RWPE1 (cell line): ENCODE data around the gene CYP4V2.

ENCODE experiments used
- CTCF ChIA-PET: fragments of 350-600 bp; sonication (Branson Sonifier 250); formaldehyde crosslinking; extraction: SDS; loops from one replicate; lab custom pipeline; 2021; lab: Yijun Ruan, JAX
- POLR2A ChIA-PET: fragments of 400-600 bp; formaldehyde crosslinking; extraction: SDS; loops from one replicate; lab custom pipeline; 2020; ENCODE audit warnings: antibody characterized with exemption; ENCODE audit not compliant: low non-redundant PET; lab: Yijun Ruan, JAX
- DNase-seq: peaks from one replicate; pipeline ENCODE4 v3.0.0; 2012; ENCODE audit warnings: low spot score
- H3K27ac ChIP-seq: fragments of 450-650 bp; 2 replicates; pipeline ENCODE4 v1.5.1; 2017
- TF ChIP-seq, protein P1 (sequence below): fragments of 450-650 bp; conservative IDR thresholded peaks from 2 replicates; pipeline ENCODE4 v1.5.1; 2017; ENCODE audit warnings: low read depth, mild to moderate bottlenecking

CYP4V2 gene

DNA sequence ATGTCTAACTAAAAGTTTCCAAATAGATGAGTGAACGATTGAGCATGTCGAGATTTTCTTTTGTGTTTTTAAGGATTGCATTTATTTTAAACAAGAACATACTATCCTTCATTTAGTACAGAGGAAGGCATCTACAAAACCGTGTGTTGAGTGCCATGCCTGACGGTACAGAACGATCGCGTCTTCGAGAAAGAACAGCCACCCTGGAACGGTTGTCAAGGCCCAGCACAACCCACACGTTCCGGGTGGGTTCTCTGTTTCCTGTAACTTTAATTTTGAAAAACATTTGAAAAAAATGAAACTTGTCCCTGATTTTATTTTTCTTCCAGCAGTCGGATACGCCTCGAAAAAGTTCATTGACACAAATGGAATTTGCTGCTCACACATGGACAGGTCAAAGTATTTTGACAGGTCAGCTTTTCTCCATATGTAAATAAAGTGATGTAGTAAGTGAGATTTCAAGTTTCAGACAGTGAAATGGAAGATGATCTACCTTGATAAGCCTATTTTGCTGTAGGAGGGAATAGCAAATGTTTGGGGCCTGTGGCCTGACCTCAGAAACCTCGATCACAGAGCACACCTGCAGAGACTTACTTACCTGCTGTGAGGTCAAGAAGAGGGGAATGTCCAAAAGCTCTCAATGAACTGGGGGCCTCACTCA, 24.4 kb upstream of the CYP4V2 start:
- ChIA-PET POLR2A (no interaction called here), CTCF (no interaction called here)
- DNase-seq: no peak
- TF ChIP-seq, protein P1, sequence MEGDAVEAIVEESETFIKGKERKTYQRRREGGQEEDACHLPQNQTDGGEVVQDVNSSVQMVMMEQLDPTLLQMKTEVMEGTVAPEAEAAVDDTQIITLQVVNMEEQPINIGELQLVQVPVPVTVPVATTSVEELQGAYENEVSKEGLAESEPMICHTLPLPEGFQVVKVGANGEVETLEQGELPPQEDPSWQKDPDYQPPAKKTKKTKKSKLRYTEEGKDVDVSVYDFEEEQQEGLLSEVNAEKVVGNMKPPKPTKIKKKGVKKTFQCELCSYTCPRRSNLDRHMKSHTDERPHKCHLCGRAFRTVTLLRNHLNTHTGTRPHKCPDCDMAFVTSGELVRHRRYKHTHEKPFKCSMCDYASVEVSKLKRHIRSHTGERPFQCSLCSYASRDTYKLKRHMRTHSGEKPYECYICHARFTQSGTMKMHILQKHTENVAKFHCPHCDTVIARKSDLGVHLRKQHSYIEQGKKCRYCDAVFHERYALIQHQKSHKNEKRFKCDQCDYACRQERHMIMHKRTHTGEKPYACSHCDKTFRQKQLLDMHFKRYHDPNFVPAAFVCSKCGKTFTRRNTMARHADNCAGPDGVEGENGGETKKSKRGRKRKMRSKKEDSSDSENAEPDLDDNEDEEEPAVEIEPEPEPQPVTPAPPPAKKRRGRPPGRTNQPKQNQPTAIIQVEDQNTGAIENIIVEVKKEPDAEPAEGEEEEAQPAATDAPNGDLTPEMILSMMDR: no peak
- H3K27ac ChIP-seq: no peak overlapping the region

DNA sequence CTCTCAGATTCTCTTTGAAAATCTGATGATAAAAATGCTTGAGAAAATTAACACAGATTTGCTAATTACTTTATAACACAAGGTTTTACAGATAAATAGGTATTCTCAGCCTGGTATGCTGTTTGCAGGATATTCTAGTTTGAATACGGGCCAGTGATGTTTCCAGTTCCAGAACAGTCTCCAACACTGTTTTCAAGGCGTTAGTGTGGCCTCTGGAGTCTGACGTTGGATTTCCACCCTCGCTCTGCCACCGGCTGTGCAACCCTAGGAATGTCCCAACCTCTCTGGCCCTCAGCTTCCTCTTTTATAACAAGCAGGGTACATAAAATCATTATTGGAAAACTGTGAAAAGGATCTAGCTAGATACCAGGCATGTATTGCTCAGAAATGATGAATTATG, 23.8 kb upstream of the CYP4V2 start:
- DNase-seq: no peak
- POLR2A ChIA-PET: no interaction called here
- TF ChIP-seq, protein P1: no peak
- CTCF ChIA-PET: no interaction called here
- no peak overlapping the region for H3K27ac ChIP-seq

DNA sequence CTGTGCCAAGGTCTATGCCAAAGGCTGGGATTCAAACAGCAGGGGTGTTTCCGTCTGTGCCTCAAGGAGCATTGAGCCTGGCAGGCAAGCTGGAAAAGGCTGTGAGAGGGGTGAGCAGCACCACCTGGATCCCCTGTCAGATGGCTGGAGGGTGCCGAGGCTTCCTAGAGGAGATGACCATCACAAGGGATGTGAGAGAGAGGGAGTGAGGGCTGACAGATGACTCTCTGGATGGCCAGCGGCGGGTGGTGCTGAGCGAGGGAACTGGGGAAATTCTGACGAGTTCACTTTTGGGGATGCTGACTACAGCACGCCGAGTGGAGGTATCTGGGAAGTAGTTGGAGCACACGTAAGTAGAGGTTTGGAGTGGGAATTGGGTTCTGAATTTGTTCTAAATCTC, 22.6 kb upstream of the CYP4V2 start:
- no peak overlapping the region for H3K27ac ChIP-seq
- DNase-seq: no peak
- ChIA-PET CTCF (no interaction called here), POLR2A (no interaction called here)
- TF ChIP-seq, protein P1: no peak

DNA sequence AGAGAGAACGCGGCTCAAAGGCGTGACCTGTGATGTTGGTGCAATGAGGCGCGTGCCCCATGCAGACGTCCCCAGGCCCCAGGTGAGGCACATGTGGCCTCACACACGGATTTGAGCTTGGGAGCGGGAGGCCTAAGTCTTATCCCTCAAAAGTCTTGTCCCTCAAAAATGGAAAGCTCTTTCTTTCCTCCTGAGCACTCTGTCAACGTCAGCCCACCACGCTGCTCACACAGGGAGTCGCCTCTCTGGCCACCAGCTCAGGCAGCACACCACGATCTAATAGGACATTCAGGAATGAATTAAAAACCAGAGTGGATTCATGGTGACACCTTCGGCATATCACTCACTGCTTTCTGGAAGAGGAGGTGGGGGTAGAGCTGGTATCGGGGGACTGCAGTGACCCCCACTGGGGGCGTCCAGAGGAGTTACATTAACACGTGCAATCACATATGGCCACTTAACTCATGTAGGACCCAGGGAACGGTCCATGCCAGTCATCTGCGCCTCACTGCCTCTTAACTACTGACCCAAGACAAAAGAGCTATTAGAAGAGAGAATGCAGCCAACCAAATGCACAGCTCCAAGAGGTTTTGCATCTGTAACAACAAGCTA, 21.9 kb upstream of the CYP4V2 start:
- no peak overlapping the region for H3K27ac ChIP-seq
- TF ChIP-seq, protein P1: no peak
- ChIA-PET CTCF (interaction anchor here (0.7 kb wide), 2 partner anchors 277 to 1670 kb away, joined by 3 to 4 read pairs; no protein-coding TSS in a partner anchor), POLR2A (no interaction called here)
- no peak for DNase-seq

DNA sequence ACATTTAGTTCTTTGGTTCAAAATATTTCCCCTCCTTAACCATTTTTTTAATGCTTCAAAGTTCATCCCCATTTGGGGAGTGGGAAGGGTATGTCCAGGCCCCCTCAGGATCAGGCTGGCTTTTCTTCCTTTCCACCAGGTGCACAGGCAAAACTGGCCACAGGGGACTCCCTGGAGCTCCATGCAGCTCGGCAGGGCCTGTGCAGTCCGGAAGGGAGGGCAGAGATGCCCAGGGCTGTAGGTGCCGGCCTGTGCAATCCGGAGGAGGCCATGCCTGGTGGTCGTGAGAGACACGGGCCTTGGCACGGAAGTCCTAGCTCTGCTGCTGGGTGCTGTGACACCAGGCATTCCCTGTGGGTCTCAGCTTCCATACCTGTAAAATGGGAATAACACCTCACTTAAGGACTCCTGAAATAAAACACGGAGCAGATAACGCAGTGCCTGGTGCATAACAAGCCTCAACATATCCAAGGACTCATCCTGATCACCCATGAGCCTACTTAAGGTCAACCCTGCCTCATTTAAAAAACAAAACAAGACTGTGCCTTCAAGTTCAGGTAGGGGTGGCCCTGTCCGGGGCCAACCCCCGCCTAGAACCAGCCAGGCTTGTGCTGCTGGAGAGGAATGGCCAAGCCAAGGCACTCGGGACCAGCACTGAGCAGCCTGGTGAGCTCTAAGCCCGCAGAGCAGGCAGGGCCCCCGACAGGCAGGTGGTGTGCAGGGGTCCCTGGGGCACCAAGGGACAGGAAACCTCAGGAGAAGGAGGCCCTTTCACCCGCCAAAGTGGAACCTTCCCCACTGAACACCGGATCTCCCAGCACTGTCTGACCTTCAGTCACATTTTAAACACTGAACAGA, 21.2 kb upstream of the CYP4V2 start:
- CTCF ChIA-PET: interaction anchor here (0.7 kb wide), 2 partner anchors 276 to 1671 kb away, joined by 3 to 4 read pairs; no protein-coding TSS in a partner anchor

DNA sequence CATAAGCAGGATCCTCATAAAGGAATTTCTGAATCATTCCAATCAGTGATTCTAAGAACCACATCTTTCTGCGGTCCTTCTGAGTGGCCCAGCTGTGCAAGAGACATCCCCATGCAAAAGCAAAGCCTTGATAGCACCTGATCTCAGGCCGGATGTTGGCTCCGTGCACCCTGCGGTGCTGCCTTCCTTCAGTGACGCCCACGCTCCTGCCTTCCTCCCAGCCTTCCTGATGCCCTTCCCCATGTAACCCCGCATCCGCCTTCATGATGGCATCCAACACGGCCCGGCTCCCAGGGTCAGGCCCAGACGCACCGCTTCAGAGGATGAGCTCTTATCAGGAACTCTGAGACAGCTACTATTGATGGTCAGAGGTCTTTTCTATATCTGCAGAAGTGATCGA, 20.4 kb upstream of the CYP4V2 start:
- TF ChIP-seq, protein P1: no peak
- H3K27ac ChIP-seq: no peak overlapping the region
- ChIA-PET POLR2A (no interaction called here), CTCF (interaction anchor here (0.6 kb wide), 1 partner anchor 199 kb away, joined by 3 read pairs; no protein-coding TSS in a partner anchor)
- DNase-seq: no peak

More for the DNA sequence above, 21.2 kb upstream of the CYP4V2 start:
- no peak for DNase-seq
- no peak overlapping the region for H3K27ac ChIP-seq
- TF ChIP-seq, protein P1: no peak
- POLR2A ChIA-PET: no interaction called here
